GM12878 (cell line): ENCODE measurements around the gene BCL2. TPM values are rescaled to one million over a fixed set of nuclear protein-coding genes. Genes with fewer than 3 reads are reported as not detected.

Experiments
- ATAC-seq: fragments of 200-7000 bp; cut with Tn5 transposase; 3 replicates; pipeline ENCODE4 v1.9.1; 2020; ENCODE audit warnings: mild to moderate bottlenecking, moderate library complexity
- BruUV-seq: library from RNA; stranded (reverse); fragments of 400-500 nt; replicated peaks from 2 replicates; lab custom pipeline; 2021; lab: Mats Ljungman, UMichigan
- CTCF ChIA-PET: fragments of 300-600 bp; sonication (Branson Sonifier 250); formaldehyde crosslinking; extraction: SDS; loops from one replicate; lab custom pipeline; 2021; ENCODE audit warnings: inconsistent platforms; lab: Yijun Ruan, JAX
- POLR2A ChIA-PET: fragments of 350-600 bp; formaldehyde crosslinking; extraction: SDS; loops from one replicate; lab custom pipeline; 2021; ENCODE audit warnings: inconsistent platforms; lab: Charles Lee
- RAD21 ChIA-PET: fragments of 300-600 bp; sonication (Branson Sonifier 250); formaldehyde crosslinking; loops from one replicate; lab custom pipeline; 2023; ENCODE audit warnings: antibody characterized with exemption; ENCODE audit not compliant: unreplicated experiment; lab: Charles Lee
- SMC1A ChIA-PET: fragments of 300-600 bp; sonication (Branson Sonifier 250); formaldehyde crosslinking; loops from one replicate; lab custom pipeline; 2023; ENCODE audit not compliant: unreplicated experiment, uncharacterized antibody; lab: Charles Lee
- DNase-seq: peaks from one replicate; pipeline ENCODE4 v3.0.0-alpha.2; 2011; ENCODE audit warnings: low read depth, low spot score
- FAIRE-seq: peaks from 3 replicates; lab custom pipeline; 2011; peaks lifted over from hg19 to GRCh38; lab: Jason Lieb, UNC
- H2AFZ ChIP-seq: 2 replicates; pipeline ENCODE4 v1.6.0; 2011; ENCODE audit warnings: low read depth, low read length, control low read depth; ENCODE audit not compliant: control insufficient read depth
- H3K27ac ChIP-seq: 2 replicates; pipeline ENCODE4 v1.5.1; 2011; ENCODE audit warnings: control low read depth; ENCODE audit not compliant: control insufficient read depth, insufficient read depth
- H3K27me3 ChIP-seq, 2 experiments: replicated peaks in 1 of 2; 2 replicates each; pipeline versions ENCODE4 v1.6.0 to v1.6.1; 2011; ENCODE audit warnings: low read length in 1 of 2; ENCODE audit not compliant: control insufficient read depth in 2 of 2, insufficient read depth in 2 of 2
- H3K36me3 ChIP-seq, 2 experiments: 2 replicates each; pipeline ENCODE4 v1.5.1; 2011; ENCODE audit warnings: low read length in 1 of 2; ENCODE audit not compliant: control insufficient read depth in 2 of 2, insufficient read depth in 2 of 2
- H3K4me1 ChIP-seq: 2 replicates; pipeline ENCODE4 v1.6.1; 2011; ENCODE audit warnings: mild to moderate bottlenecking, low read length, moderate library complexity, mixed read lengths; ENCODE audit not compliant: control insufficient read depth, insufficient read depth
- H3K4me2 ChIP-seq: 2 replicates; pipeline ENCODE4 v1.6.0; 2011; ENCODE audit warnings: control low read depth; ENCODE audit not compliant: control insufficient read depth, insufficient read depth
- H3K4me3 ChIP-seq: fragments of 200-600 bp; sonication (generic); 2 replicates; pipeline ENCODE4 v1.5.1; 2016
- H3K79me2 ChIP-seq: 2 replicates; pipeline ENCODE4 v1.6.0; 2011; ENCODE audit warnings: low read length; ENCODE audit not compliant: control insufficient read depth, insufficient read depth
- H3K9ac ChIP-seq: 2 replicates; pipeline ENCODE4 v1.8.0; 2011; ENCODE audit warnings: low read length, control low read depth, mixed read lengths; ENCODE audit not compliant: control insufficient read depth, insufficient read depth
- H3K9me3 ChIP-seq: replicated peaks from 3 replicates; pipeline ENCODE4 v1.5.1; 2011; ENCODE audit warnings: mild to moderate bottlenecking, low read length; ENCODE audit not compliant: control insufficient read depth, insufficient read depth
- H4K20me1 ChIP-seq: 2 replicates; pipeline ENCODE4 v1.6.0; 2011; ENCODE audit not compliant: control insufficient read depth, insufficient read depth
- ATF7 ChIP-seq: fragments of 450-650 bp; IDR thresholded peaks from 2 replicates; pipeline ENCODE4 v1.6.1; 2016; ENCODE audit warnings: low read depth, mild to moderate bottlenecking
- CREB1 ChIP-seq: IDR thresholded peaks from 2 replicates; pipeline ENCODE4 v1.6.1; 2012; ENCODE audit warnings: low read depth, mild to moderate bottlenecking, inconsistent platforms
- MTA2 ChIP-seq: fragments of 450-650 bp; IDR thresholded peaks from 2 replicates; pipeline ENCODE4 v1.6.1; 2016; ENCODE audit warnings: low read depth, mild to moderate bottlenecking, moderate library complexity
- MTA3 ChIP-seq: IDR thresholded peaks from 2 replicates; pipeline ENCODE4 v1.6.1; 2012; ENCODE audit warnings: low read length, inconsistent platforms, borderline replicate concordance
- POLR2A ChIP-seq: IDR thresholded peaks from 2 replicates; pipeline ENCODE4 v1.6.1; 2011; ENCODE audit warnings: low read depth, mild to moderate bottlenecking, low read length
- RB1 ChIP-seq: fragments of 450-650 bp; formaldehyde crosslinking; IDR thresholded peaks from 2 replicates; pipeline ENCODE4 v1.6.1; 2017; ENCODE audit warnings: mild to moderate bottlenecking, borderline replicate concordance
- RFX5 ChIP-seq: IDR thresholded peaks from 2 replicates; pipeline ENCODE4 v1.6.1; 2011; ENCODE audit warnings: low read depth, low read length, improper control_type of control experiment
- SMAD5 ChIP-seq: IDR thresholded peaks from 2 replicates; pipeline ENCODE4 v1.6.1; 2016; ENCODE audit warnings: antibody characterized with exemption, low read depth
- ZNF217 ChIP-seq: fragments of 450-650 bp; IDR thresholded peaks from 2 replicates; pipeline ENCODE4 v1.6.1; 2017; ENCODE audit warnings: antibody characterized with exemption, mild to moderate bottlenecking
- WGBS: methylation state at CpG from one replicate; pipeline ENCODE4 v1.1.6; 2016; ENCODE audit warnings: low lambda C conversion rate; ENCODE audit not compliant: insufficient replicate concordance, insufficient coverage; ENCODE audit errors: missing lambda C conversion rate; 5-methylcytosine and 5-hydroxymethylcytosine counted together
- in situ Hi-C: fragments of 300-500 bp; cut with MboI; formaldehyde crosslinking; loops from 9 replicates; pipeline ENCODE4 v1.14.3; 2018; ENCODE audit warnings: mixed read lengths
- intact Hi-C: fragments of 100-400 bp; cut with micrococcal nuclease; formaldehyde crosslinking; loops from one replicate; pipeline ENCODE4 v1.14.2; 2022; ENCODE audit not compliant: unreplicated experiment
- polyA plus RNA-seq, 11 experiments: library from polyadenylated mRNA; depleted of rRNA in 4 of 11; unstranded in 6 of 11; stranded (reverse) in 5 of 11; fragments of >200 nt; fragmentation: Nextera tagmentation in 4 of 11; fragmentation: Illumina TruSeq in 1 of 11; extraction: Ambion mirVana in 4 of 11; extraction: Trizol in 1 of 11; gene quantifications; 1 replicate in 1 of 11; 2 replicates in 10 of 11; pipeline versions ENCODE4 v1.2.1 to v1.2.3, GENCODE V29; 2011 to 2016; ENCODE audit warnings: inconsistent platforms in 2 of 11, missing spikeins in 2 of 11, low read depth in 1 of 11
- total RNA-seq, 4 experiments: library from RNA; depleted of rRNA in 3 of 4; stranded (reverse); fragments of >200 nt in 3 of 4; fragmentation: Illumina TruSeq in 1 of 4; extraction: Trizol in 1 of 4; gene quantifications; 2 replicates each; pipeline versions ENCODE4 v1.2.1 to v1.2.3, GENCODE V29; 2013 to 2021
- TF ChIP-seq, protein P1 (sequence below): fragments of 450-650 bp; IDR thresholded peaks from 2 replicates; pipeline ENCODE4 v1.6.1; 2017; ENCODE audit warnings: low read depth, mild to moderate bottlenecking, moderate library complexity

The BCL2 gene
- total and polyA plus RNA-seq, 10 of the 15 experiments (the other 5 are each of a cell fraction or from before 2014, with no cell fraction given), result 4.1 to 47.8 (median 19.3) TPM

DNA sequence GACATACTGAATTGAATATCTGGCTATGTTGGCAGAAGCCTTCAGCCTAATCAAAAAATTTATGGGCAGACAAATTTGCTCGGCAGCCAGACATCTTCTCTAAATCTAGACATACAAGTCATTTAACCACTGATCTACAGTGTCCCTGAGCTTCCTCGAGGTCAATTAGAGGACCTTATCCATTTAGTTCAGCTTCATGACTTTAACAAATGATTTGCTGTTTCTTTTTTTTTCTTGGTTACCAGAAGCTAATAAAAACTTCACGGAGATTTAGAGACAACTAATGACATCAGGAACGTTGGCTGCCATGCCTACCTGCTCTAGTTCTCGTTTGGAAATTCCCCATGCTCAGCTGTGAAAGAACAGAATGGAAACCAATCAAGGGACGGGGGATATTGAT, 223.8 kb downstream of the BCL2 start:
- no peak overlapping the region for H2AFZ ChIP-seq
- ATAC-seq, result 0 out of 3 replicates have a peak, but pooled peaks have one; percentile 2
- no peak overlapping the region for H3K9ac ChIP-seq
- no peaks in the 10 kb centered on the region for H3K79me2 ChIP-seq
- in situ Hi-C loops, result no loop called here
- H3K27me3 ChIP-seq, result no peaks in the 10 kb centered on the region
- H3K4me2 ChIP-seq, result no peak overlapping the region
- peaks cover 34% of the 10 kb centered on the region for H3K4me1 ChIP-seq
- FAIRE-seq, result no peak
- DNase-seq, result no peak
- intact Hi-C loops, result no loop called here
- SMC1A ChIA-PET, result interaction anchor here (0.6 to 3.9 kb wide), 19 partner anchors 11 to 313 kb away, joined by 3 to 43 read pairs (median 4); no protein-coding TSS in a partner anchor
- no peaks in the 10 kb centered on the region for H4K20me1 ChIP-seq
- POLR2A ChIA-PET, result interaction anchor here (0.7 to 1.9 kb wide), 8 partner anchors 10 to 67 kb away, joined by 3 to 7 read pairs (median 3); no protein-coding TSS in a partner anchor
- WGBS, result 35% methylated on average over 6 of the region's 6 CpGs
- RAD21 ChIA-PET, result interaction anchor here (0.6 to 2.2 kb wide), 14 partner anchors 18 to 228 kb away, joined by 3 to 10 read pairs (median 4); no protein-coding TSS in a partner anchor
- no peak overlapping the region for H3K27ac ChIP-seq
- no peaks in the 10 kb centered on the region for H3K36me3 ChIP-seq
- no peaks in the 10 kb centered on the region; the same call in 2 of the 3 replicates for H3K9me3 ChIP-seq
- BruUV-seq, result no TSS peak
- CTCF ChIA-PET, result interaction anchor here (0.8 to 2.0 kb wide), 19 partner anchors 10 to 344 kb away, joined by 3 to 13 read pairs (median 4); no protein-coding TSS in a partner anchor
- no peak for TF ChIP-seq CREB1
- TF ChIP-seq MTA2, result peak; percentile 32
- no peak for TF ChIP-seq POLR2A
- TF ChIP-seq SMAD5, result no peak
- TF ChIP-seq, protein P1, sequence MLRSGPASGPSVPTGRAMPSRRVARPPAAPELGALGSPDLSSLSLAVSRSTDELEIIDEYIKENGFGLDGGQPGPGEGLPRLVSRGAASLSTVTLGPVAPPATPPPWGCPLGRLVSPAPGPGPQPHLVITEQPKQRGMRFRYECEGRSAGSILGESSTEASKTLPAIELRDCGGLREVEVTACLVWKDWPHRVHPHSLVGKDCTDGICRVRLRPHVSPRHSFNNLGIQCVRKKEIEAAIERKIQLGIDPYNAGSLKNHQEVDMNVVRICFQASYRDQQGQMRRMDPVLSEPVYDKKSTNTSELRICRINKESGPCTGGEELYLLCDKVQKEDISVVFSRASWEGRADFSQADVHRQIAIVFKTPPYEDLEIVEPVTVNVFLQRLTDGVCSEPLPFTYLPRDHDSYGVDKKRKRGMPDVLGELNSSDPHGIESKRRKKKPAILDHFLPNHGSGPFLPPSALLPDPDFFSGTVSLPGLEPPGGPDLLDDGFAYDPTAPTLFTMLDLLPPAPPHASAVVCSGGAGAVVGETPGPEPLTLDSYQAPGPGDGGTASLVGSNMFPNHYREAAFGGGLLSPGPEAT, result 0 out of 2 replicates have a peak, but pooled peaks have one; percentile 22
- no peak for TF ChIP-seq RB1
- TF ChIP-seq ATF7, result 0 out of 2 replicates have a peak, but pooled peaks have one; percentile 17
- TF ChIP-seq ZNF217, result no peak
- TF ChIP-seq MTA3, result no peak
- no peak for TF ChIP-seq RFX5
- no peak overlapping the region for H3K4me3 ChIP-seq
